WTC11 (cell line): ENCODE measurements around the gene NPHS1. TPM values are rescaled to one million over a fixed set of nuclear protein-coding genes. Genes with fewer than 3 reads are reported as not detected.

Experiments used
- AFF4 ChIP-seq: sonication (generic); formaldehyde crosslinking; IDR thresholded peaks from 2 replicates; pipeline ENCODE4 v1.8.1; 2023; ENCODE audit warnings: mild to moderate bottlenecking, missing genetic modification reagents, borderline replicate concordance
- ARID4B ChIP-seq: sonication (generic); formaldehyde crosslinking; IDR thresholded peaks from 2 replicates; pipeline ENCODE4 v1.8.0; 2023; ENCODE audit warnings: missing genetic modification reagents, mild to moderate bottlenecking, borderline replicate concordance
- ATF1 ChIP-seq: sonication (generic); formaldehyde crosslinking; IDR thresholded peaks from 2 replicates; pipeline ENCODE4 v1.8.1; 2023; ENCODE audit warnings: mild to moderate bottlenecking, moderate library complexity, missing genetic modification reagents
- ATF2 ChIP-seq: sonication (generic); formaldehyde crosslinking; IDR thresholded peaks from 2 replicates; pipeline ENCODE4 v1.8.1; 2022; ENCODE audit warnings: low read depth, missing genetic modification reagents, borderline replicate concordance
- ATF6 ChIP-seq: sonication (generic); formaldehyde crosslinking; IDR thresholded peaks from 2 replicates; pipeline ENCODE4 v1.8.1; 2023; ENCODE audit warnings: mild to moderate bottlenecking, missing genetic modification reagents
- EMX1 ChIP-seq: fragments of 250-450 bp; sonication (Bioruptor Pico); IDR thresholded peaks from 2 replicates; pipeline ENCODE4 v1.8.0; 2021; ENCODE audit warnings: mild to moderate bottlenecking
- IRF2 ChIP-seq: sonication (generic); formaldehyde crosslinking; IDR thresholded peaks from 2 replicates; pipeline ENCODE4 v1.8.0; 2022; ENCODE audit warnings: low read depth, missing genetic modification reagents, borderline replicate concordance
- MAX ChIP-seq: sonication (generic); formaldehyde crosslinking; IDR thresholded peaks from 2 replicates; pipeline ENCODE4 v1.8.0; 2022; ENCODE audit warnings: mild to moderate bottlenecking, missing genetic modification reagents
- MXD4 ChIP-seq: fragments of 250-450 bp; sonication (Bioruptor Pico); IDR thresholded peaks from 2 replicates; pipeline ENCODE4 v1.8.0; 2021; ENCODE audit warnings: mild to moderate bottlenecking, moderate library complexity, borderline replicate concordance
- NFATC4 ChIP-seq: fragments of 250-450 bp; sonication (Bioruptor Pico); IDR thresholded peaks from 2 replicates; pipeline ENCODE4 v1.9.0; 2021; ENCODE audit warnings: mild to moderate bottlenecking
- NFYB ChIP-seq: sonication (generic); formaldehyde crosslinking; conservative IDR thresholded peaks from 2 replicates; pipeline ENCODE4 v1.8.0; 2022; ENCODE audit warnings: low read depth, missing genetic modification reagents
- SMAD3 ChIP-seq: sonication (generic); formaldehyde crosslinking; IDR thresholded peaks from 2 replicates; pipeline ENCODE4 v1.8.0; 2022; ENCODE audit warnings: missing genetic modification reagents, mild to moderate bottlenecking, borderline replicate concordance
- ZNF425 ChIP-seq: fragments of 250-450 bp; sonication (Bioruptor Pico); conservative IDR thresholded peaks from 2 replicates; pipeline ENCODE4 v1.9.0; 2021; ENCODE audit warnings: mild to moderate bottlenecking
- total RNA-seq: library from RNA; stranded (reverse); gene quantifications from 3 replicates; pipeline ENCODE4 v1.2.3, GENCODE V29; 2021

Gene NPHS1
- total RNA-seq, 1 experiment from 2014 or later = 0.61 TPM

GRCh38 chr19:35885904-35886303, 33.6 kb upstream of the NPHS1 start (continued):
- TF ChIP-seq ARID4B (CRISPR knock-in tag) (no peak), EMX1 (CRISPR knock-in tag) (no peak), AFF4 (CRISPR knock-in tag) (no peak), ZNF425 (no peak), ATF2 (no peak), MAX (CRISPR knock-in tag) (no peak), MXD4 (CRISPR knock-in tag) (no peak), ATF1 (no peak), NFYB (CRISPR knock-in tag) (no peak), ATF6 (CRISPR knock-in tag) (no peak), SMAD3 (CRISPR knock-in tag) (no peak), IRF2 (no peak), NFATC4 (CRISPR knock-in tag) (no peak)
